ENCODE results near the gene PSMD11.

DNA sequence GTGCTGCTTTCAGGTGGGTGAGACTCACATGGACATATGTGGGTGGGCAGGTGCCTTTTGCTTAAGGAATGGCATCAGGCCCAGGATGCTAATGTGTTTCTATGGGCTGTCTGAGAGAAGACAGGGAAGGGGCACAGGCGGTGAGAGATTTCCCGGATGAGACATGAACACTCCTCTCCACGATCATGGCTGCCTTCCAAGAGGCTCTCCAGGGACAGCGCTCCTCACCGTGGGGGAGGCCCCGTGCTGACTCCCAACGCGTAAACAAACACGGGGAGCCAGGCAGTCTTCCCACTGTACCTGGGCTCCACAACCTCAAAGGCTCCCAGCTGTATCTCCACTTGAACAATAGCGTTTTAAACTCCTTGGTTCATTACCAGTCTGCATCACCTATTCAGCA lies 85.3 kb downstream of the PSMD11 start:
- TF ChIP-seq EZH2 (IDR thresholded peaks at IDR 0.05; ENCODE audit: insufficient read depth, poor library complexity, severe bottlenecking) (no peak), EZH2phosphoT487 (IDR thresholded peaks at IDR 0.05; ENCODE audit: insufficient read depth, low read depth) (no peak)

All from GM23248 (cell line).